Sigmoid colon (tissue), 4 donors: Measurements from ENCODE around the gene SLC16A11.

Experiments
- CTCF ChIP-seq, 4 experiments: fragments of 450-650 bp in 3 of 4; fragments of 200-600 bp in 1 of 4; IDR thresholded peaks; one replicate each; pipeline ENCODE4 v1.5.1; 2016 to 2019; ENCODE audit warnings: antibody characterized with exemption in 4 of 4, mild to moderate bottlenecking in 3 of 4, moderate library complexity in 2 of 4
- POLR2A ChIP-seq, 2 donors: fragments of 450-650 bp; IDR thresholded peaks; one replicate each; pipeline ENCODE4 v1.6.1; 2016; ENCODE audit warnings: antibody characterized with exemption in 2 of 2, mild to moderate bottlenecking in 2 of 2, moderate library complexity in 2 of 2
- POLR2AphosphoS5 ChIP-seq, 4 donors: sonication (generic); formaldehyde crosslinking; IDR thresholded peaks; one replicate each; pipeline ENCODE4 v1.6.1; 2017; ENCODE audit warnings: antibody characterized with exemption in 4 of 4

DNA sequence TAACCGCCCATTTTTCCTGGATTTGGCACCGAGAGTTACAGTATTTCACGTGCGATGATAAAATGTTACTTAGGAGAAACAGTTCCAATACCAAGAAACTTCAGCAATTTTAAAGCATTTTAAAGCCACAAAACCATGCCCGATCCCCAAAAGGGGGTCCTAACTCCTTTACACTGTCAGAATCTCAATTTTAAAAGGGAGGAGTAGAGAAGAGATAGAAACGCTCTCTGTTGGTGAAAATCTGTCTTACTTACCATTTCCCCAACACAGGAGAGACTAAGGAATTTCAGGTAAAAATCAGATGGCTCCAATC is 32.0 kb downstream of the SLC16A11 start:
- peak in 1 of 2 donors; percentile 12 for TF ChIP-seq POLR2A (IDR thresholded peaks at IDR 0.05)
- TF ChIP-seq POLR2AphosphoS5 (IDR thresholded peaks at IDR 0.05), result no peak
- TF ChIP-seq CTCF (IDR thresholded peaks at IDR 0.05), result no peak
